Activated CD4-positive, alpha-beta T cell treated with anti-CD3 and anti-CD28 coated beads, Interleukin-2, amount 50 U/mL, for 4 hours (primary cell): ENCODE data around the gene RAB4A.

Experiments used
- DNase-seq, 2 experiments: peaks; one replicate each; pipeline ENCODE4 v3.0.0-alpha.2; 2020

RAB4A gene

DNA sequence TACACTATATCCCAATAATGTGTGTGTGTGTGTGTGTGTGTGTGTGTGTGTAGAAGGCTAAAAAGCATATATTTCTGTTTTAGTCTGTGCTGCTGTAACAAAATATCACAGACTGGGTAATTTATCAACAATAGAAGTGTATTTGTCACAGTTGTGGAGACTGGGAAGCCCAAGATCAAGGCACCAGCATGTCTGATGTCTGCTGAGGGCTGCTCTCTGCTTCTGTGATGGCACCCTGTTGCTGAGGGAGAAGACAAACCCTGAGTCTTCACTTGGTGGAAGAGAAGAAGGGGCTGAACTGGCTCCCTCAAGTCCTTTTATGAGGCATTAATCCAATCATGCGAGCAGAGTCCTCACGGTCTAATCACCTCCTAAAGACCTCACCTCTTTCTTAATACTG is 23.0 kb upstream of the RAB4A start:
- DNase-seq, result no peak

- DNase-seq, result no peak
These were observed 21.8 kb upstream of the RAB4A start for GRCh38 chr1:229248821-229249817.

GRCh38 chr1:229249854-229250644 is 20.9 kb upstream of the RAB4A start:
- DNase-seq, result no peak

- DNase-seq, result no peak
These were observed 19.7 kb upstream of the RAB4A start for GRCh38 chr1:229251185-229251584.

DNA sequence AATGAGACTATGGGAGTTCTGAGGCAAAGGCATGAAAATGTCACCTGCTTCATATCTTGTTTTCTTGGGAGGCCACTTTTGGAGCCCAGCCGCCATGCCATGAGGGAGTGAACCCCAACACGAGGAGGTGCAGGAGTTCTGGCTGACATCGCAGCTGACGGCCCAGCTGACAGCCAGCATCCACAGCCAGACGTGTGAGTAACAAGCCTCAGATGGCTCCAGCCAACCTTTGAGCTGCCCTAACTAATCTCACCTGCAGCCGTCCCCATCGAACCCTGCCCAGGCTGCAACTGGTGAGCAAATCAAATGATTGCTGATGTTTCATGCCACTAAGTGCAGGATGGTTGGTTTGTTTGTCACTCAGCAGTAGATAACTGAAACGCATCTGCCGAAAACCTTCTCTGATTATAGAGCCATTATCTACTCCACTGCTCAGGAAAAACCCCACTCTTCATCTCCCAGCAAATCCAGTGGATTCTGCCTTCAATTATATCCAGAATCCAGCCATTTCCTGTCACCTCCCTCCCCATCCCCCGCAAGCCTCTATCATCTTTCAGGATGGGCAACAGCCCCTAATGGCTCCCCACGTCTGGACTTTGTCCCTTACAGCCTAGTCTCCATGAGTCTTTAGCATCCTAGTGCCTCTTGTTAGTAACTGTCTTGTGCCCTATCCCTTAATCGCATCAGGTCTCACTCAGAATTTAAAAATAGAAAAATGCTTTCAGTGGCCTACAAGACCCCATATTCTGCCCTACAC is 18.5 kb upstream of the RAB4A start:
- no peak for DNase-seq

DNA sequence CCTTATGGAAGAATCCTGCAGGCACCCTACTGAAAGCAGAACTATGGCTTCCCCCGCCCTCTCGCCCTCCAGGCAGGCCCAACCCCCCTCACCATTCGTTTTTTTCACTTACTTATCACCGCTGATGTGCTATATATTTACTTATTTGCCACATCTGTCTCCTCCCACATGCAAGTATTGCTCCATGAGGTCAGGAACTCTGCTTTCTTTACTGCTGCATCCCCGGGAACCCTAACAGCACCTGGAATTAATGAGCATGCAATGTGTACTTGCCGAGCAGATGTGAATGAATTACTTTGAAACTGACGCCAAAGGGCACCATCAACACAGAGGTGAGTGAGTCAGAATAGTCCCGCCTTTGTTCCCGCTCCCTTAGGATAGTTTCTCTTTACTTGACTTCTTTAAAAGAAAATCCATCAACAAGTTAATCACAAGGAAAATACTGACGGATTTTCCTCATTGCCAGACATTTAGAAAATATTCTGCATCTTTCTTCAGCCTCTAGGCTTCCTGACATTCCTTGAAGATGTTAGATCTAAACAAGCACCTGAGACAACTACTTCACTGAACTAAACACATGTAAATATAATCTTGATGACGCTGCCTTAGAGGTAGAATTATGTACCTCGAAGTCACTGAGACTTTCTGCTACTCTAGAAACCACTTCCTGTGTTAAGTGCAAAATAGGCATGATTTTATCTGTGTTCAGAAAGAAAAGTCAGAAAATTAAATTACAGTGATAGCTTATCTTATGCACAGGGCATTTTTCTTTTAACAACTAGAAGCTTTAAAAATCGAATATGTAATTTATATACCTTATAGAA is 17.5 kb upstream of the RAB4A start:
- no peak for DNase-seq

DNA sequence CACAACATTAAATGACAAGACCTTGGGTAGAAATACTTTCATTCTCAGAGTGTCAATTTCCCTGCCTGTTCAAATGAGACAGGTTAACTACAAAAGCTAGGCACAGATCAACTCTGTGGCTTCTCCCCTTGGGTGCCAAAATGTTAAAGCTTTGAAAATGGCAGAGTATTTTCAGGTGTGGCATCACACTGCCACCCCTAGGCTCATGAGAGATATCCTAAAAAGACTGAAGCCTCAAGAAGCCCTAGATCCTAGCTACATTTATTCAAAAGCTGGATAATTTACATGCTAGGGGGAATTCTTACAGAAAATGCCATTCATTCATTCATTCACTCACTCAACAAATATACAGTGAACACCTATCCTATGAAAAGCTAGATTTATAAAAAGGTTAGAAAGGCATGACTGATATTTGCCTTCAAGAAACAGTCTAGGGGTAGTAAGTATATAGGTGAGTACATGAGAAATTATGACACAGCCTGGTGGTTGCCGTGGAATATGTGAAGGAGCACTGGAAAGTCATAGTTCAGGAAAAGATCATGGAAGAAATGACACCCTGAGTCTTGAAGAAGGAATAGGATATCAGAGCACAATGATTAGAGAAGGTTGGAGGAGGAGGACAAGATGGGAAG is 15.9 kb upstream of the RAB4A start:
- no peak for DNase-seq

GRCh38 chr1:229258031-229258756 is 12.7 kb upstream of the RAB4A start:
- DNase-seq, result peak; percentile 58 to 61

- no peak for DNase-seq
These were observed 12.2 kb upstream of the RAB4A start for GRCh38 chr1:229258757-229259060.

DNA sequence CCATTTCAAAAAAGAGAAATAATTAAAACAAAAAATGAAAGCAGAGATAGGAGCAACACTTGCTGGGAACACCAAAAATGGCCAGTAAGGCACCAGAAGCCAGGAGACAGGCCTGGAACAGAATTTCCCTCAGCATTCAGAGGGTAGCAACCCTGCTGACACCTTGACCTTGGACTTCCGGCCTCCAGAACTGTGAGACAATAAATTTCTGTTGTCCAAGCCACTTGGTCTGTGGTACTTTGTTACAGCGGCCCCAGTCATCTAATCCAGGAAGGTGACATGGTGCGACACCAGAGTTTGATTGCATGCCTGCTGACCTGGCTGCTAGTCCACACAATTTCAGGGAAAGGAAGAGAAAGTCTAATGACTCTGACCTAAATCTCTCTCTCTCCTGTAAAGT is 10.6 kb upstream of the RAB4A start:
- DNase-seq, result no peak

- no peak for DNase-seq
These were observed 8.7 kb upstream of the RAB4A start for GRCh38 chr1:229262239-229262638.

DNA sequence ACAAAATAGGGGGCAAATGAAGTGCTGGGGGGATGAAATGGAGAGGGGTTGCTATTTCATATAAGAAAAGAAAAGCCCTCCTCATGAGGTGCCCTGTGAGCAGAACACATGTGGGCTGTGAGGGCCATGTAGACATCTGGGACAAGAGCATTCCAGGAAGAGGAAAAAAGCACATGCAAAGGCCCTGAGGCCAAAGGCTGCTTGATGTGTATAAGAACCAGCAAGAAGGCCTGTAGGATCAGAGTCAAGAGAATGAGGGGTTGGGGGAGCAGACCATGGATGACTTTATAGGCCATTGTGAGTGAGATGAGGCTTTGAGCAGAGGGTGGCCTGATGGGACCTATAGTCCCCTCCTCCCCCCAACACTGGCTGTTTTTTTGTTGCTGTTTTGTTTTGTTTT is 7.7 kb upstream of the RAB4A start:
- DNase-seq, result no peak

DNA sequence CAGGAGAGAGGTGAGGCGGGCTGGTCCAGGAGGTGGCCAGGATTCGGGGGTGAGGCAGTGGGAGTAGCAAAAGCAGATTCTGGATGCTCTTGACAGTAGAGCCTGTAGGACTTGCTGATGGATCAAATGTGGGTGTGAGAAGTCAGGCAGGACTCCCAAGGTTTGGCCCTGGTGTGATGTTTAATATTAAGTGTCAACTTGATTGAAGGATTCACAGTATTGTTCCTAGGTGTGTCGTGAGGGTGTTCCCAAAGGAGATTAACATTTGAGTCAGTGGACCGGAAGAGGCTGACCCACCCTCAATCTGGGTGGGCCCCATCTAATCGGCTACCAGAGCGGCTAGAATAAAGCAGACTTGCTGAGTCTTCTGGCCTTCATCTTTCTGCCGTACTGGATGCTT is 6.8 kb upstream of the RAB4A start:
- no peak for DNase-seq

- no peak for DNase-seq
These were observed 6.4 kb upstream of the RAB4A start for GRCh38 chr1:229264487-229264886.

DNA sequence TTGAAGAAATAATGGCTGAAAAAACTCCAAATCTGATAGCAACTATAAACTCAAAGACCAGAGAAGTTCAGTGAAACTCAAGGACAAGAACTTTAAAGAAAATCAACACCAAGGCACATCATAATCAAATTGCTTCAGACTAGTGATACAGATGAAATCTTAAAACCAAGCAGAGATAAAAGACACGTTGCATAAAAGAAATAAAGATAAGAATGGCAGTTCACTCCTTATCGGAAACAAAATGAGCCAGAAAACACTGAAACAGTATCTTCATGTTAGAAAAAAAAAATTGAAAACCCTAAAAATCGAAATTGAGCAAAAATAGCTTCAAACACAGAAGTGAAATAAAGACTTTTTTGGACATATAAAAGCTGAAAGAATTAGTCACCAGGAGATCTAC is 4.6 kb upstream of the RAB4A start:
- DNase-seq, result no peak

GRCh38 chr1:229266832-229267500 is 3.9 kb upstream of the RAB4A start:
- no peak for DNase-seq

GRCh38 chr1:229268505-229268904 is 2.4 kb upstream of the RAB4A start:
- DNase-seq, result no peak

DNA sequence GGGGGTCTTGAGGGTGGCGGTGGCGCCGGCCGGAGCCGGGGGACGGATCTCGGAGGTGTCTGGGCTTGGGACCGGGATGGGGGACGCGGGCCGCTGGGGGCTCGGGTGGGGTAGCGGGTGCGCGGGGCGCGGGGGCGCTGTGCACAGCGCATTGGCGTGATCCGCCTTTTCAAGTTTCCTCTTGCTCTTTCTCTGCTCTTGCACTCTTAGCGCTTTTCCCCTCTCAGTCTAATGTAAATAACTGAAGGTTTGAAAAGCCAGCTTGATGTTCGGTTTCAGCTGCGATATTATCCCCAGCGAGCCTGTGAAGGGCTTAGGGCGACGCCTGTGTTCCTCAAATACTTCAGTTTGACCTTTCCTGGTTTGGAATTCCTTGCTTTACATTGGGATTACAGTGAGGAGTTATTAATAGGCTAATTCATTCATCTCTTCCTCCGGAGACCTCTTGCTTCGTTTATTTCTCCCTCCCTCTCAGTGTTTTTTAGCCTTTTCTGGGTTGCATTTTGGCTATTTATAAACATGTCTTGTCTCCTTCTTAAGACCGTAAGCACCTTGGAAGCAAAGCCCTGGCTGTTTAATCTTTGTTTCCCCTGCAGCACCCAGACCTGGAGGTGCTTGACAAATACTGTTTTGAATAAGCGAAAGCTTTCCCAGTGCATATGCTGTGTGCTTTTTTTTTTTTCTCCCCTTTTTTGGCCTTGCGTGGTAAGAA is 693 bp downstream of the RAB4A start:
- peak; percentile 31 to 44 for DNase-seq

DNA sequence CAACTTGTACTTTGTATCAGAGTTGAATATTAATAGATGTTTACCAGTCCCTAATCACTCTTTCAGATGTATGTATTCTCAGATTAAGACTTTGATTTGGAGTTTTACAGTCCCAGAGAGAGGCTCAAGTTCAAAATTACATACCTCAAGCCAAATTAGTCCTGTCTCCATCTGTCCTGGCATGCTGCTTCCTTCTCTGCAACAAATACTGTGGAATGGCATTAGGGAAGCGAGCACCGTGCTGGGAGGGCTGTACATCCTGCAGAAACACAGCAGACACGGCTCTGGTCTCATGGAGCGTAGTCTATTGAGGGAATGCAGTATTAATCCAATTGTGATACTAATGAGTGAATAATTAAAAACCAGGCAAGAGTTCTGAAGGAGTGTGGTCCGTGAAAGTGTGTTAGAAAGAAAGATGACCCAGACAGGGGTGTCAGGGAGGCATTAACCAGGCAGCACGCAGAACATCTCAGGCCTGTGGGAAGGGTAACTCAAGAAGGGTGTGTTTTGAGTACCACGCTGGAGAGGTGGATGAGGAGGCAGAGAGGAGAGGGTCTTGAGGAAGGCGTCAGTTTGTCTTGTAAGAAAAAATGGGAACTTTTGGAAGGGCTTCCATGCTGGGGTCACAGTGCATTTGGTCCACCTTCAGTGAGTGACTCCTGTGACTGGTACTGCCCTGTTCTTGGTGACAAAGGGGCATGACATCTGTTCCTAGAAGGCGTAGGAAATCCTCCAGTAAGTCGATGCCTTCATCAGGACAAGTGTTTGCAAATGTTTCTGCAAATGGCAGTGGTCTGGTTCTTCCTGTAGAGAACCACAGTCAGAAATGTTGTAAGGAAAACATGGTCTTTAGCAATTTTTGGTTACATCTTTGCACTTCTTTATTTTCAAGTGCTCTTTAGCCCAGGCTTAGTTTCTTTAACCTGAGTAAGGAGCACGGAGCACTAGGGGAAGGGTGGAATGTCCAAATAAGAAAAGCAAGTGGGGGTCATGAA is 1.6 kb downstream of the RAB4A start:
- no peak for DNase-seq
